Measurements from ENCODE around the gene TRIM29. TPM values are rescaled to one million over a fixed set of nuclear protein-coding genes. Genes with fewer than 3 reads are reported as not detected.
A peak's percentile ranks its signal among the peaks of the same experiment; 100 is the strongest.

The TRIM29 gene
- total RNA-seq, 1 donor from 2014 or later = 0.11 TPM

DNA sequence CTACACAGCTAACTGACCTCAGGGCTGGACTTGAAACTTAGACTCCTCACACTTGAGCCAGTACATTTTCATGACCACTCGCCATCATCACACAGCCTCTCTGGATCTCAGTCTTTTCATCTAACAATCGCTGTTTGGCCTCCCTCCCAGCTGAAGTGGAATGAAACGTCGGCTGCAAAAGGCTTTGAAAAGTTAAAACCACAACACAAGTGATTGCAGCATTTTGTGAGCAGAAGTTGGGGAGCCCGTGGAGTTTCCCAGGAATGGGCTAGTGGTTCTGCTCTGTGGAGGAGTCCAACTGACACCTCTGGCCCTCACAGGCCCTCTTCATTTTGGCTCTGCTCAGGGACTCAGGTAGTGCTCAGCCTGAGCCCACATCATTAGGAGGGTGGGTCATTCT, 35.9 kb upstream of the TRIM29 start:
- H3F3A ChIP-seq (ENCODE audit: low read depth) = no peaks in the 10 kb centered on the region
- H3K27me3 Mint-ChIP-seq (ENCODE audit: insufficient read depth, low read depth) = peaks cover 24% of the 10 kb centered on the region
- no peak for DNase-seq (ENCODE audit: low spot score)
- H3K4me3 ChIP-seq = no peak overlapping the region
- H4K20me1 ChIP-seq (ENCODE audit: low read depth) = no peaks in the 10 kb centered on the region
- H3K4me2 ChIP-seq = no peak overlapping the region
- H3K9me3 ChIP-seq (ENCODE audit: low read depth) = no peaks in the 10 kb centered on the region
- no peak overlapping the region for H2AFZ ChIP-seq (replicated peaks)
- H3K4me3 Mint-ChIP-seq = no peak overlapping the region
- H3K9me3 Mint-ChIP-seq = peaks cover 5% of the 10 kb centered on the region
- H3K27ac ChIP-seq = no peak overlapping the region
- peaks cover 6% of the 10 kb centered on the region for H3K4me1 ChIP-seq
- H3K79me2 ChIP-seq (ENCODE audit: low read depth) = no peaks in the 10 kb centered on the region
- TF ChIP-seq EZH2phosphoT487 (IDR thresholded peaks at IDR 0.05) = no peak
- TF ChIP-seq, protein P1, sequence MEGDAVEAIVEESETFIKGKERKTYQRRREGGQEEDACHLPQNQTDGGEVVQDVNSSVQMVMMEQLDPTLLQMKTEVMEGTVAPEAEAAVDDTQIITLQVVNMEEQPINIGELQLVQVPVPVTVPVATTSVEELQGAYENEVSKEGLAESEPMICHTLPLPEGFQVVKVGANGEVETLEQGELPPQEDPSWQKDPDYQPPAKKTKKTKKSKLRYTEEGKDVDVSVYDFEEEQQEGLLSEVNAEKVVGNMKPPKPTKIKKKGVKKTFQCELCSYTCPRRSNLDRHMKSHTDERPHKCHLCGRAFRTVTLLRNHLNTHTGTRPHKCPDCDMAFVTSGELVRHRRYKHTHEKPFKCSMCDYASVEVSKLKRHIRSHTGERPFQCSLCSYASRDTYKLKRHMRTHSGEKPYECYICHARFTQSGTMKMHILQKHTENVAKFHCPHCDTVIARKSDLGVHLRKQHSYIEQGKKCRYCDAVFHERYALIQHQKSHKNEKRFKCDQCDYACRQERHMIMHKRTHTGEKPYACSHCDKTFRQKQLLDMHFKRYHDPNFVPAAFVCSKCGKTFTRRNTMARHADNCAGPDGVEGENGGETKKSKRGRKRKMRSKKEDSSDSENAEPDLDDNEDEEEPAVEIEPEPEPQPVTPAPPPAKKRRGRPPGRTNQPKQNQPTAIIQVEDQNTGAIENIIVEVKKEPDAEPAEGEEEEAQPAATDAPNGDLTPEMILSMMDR (IDR thresholded peaks at IDR 0.05) = no peak
- no peak for TF ChIP-seq EZH2 (IDR thresholded peaks at IDR 0.05)
- no peaks in the 10 kb centered on the region for H3K36me3 ChIP-seq
- H3K36me3 Mint-ChIP-seq = no peaks in the 10 kb centered on the region
- no peak overlapping the region for H3K9ac ChIP-seq
- peaks cover 100% of the 10 kb centered on the region for H3K27me3 ChIP-seq
- H3K27ac Mint-ChIP-seq = no peak overlapping the region
- peaks cover 36% of the 10 kb centered on the region for H3K4me1 Mint-ChIP-seq

- Mint-ChIP-seq H3K4me3 (no peak overlapping the region), H3K27me3 (ENCODE audit: insufficient read depth, low read depth) (peaks cover 30% of the 10 kb centered on the region), H3K27ac (peak overlapping the region; percentile 76), H3K4me1 (peaks cover 34% of the 10 kb centered on the region), H3K36me3 (no peaks in the 10 kb centered on the region), H3K9me3 (peaks cover 5% of the 10 kb centered on the region)
- Histone ChIP-seq H3K9ac (no peak overlapping the region), H3K4me3 (no peak overlapping the region), H3K4me2 (no peak overlapping the region), H4K20me1 (ENCODE audit: low read depth) (no peaks in the 10 kb centered on the region), H3K9me3 (ENCODE audit: low read depth) (no peaks in the 10 kb centered on the region), H3K27ac (no peak overlapping the region), H3K27me3 (peaks cover 100% of the 10 kb centered on the region), H2AFZ (replicated peaks) (no peak overlapping the region), H3K36me3 (no peaks in the 10 kb centered on the region), H3K79me2 (ENCODE audit: low read depth) (no peaks in the 10 kb centered on the region), H3F3A (ENCODE audit: low read depth) (no peaks in the 10 kb centered on the region), H3K4me1 (peaks cover 9% of the 10 kb centered on the region)
- DNase-seq (ENCODE audit: low spot score) = no peak
- TF ChIP-seq EZH2phosphoT487 (IDR thresholded peaks at IDR 0.05) (no peak), EZH2 (IDR thresholded peaks at IDR 0.05) (no peak)
- TF ChIP-seq, protein P1 (IDR thresholded peaks at IDR 0.05) = no peak
Observed at GRCh38 chr11:120173019-120173705, 35.2 kb upstream of the TRIM29 start.

DNA sequence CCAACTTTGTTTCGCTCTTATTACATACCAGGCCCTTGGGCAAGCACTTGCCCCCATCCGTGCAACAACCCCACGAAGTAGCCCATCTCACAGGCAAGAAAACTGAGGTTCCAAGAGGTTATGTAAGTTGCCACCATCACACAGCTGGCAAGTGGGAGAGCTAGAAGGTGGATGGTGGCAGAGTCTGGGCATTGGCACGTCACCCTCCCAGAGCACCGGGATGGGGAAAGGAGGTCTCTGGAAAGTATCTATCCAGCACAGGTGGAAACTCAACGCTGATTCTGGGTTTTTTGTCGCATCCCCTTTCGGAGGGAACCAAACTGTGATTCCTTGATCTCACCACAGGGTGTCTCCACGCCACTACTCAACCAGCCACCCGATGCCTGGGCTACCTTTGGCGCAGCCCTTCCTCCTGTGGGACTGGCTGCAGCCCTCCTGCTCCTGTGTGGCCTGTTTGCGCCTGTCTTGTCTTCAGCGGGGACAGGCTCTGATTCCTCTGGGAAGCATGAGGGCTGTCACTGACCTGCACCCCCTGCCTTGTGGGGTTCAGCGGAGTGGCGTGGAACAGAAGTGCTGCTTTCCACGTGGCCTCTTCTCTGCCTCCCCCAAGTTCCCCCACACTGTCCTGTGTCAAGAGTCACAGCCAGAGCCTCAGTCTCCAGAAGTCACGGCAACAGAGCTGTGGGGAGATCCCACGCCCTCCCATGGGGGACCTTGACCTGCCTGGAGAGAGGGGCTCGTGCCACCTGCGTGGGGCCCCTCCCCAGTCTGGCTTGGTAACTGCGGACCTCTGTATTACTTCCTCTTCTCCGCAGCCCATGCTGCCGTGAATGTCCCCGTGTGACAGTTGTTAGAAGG, 34.4 kb upstream of the TRIM29 start:
- H3K27ac ChIP-seq = no peak overlapping the region
- H3K9ac ChIP-seq = no peak overlapping the region
- no peaks in the 10 kb centered on the region for H3K9me3 ChIP-seq (ENCODE audit: low read depth)
- peaks cover 5% of the 10 kb centered on the region for H3K9me3 Mint-ChIP-seq
- H3K4me1 ChIP-seq = peaks cover 9% of the 10 kb centered on the region
- no peaks in the 10 kb centered on the region for H3F3A ChIP-seq (ENCODE audit: low read depth)
- H4K20me1 ChIP-seq (ENCODE audit: low read depth) = no peaks in the 10 kb centered on the region
- TF ChIP-seq, protein P1 (IDR thresholded peaks at IDR 0.05) = peak; percentile 74
- no peak for TF ChIP-seq EZH2 (IDR thresholded peaks at IDR 0.05)
- peak overlapping the region; percentile 21 for H3K27ac Mint-ChIP-seq
- peaks cover 29% of the 10 kb centered on the region for H3K4me1 Mint-ChIP-seq
- peaks cover 100% of the 10 kb centered on the region for H3K27me3 ChIP-seq
- peak; percentile 91 for DNase-seq (ENCODE audit: low spot score)
- H3K36me3 ChIP-seq = no peaks in the 10 kb centered on the region
- no peak overlapping the region for H3K4me3 ChIP-seq
- H3K79me2 ChIP-seq (ENCODE audit: low read depth) = no peaks in the 10 kb centered on the region
- H2AFZ ChIP-seq (replicated peaks) = no peak overlapping the region
- peaks cover 34% of the 10 kb centered on the region for H3K27me3 Mint-ChIP-seq (ENCODE audit: insufficient read depth, low read depth)
- no peak overlapping the region for H3K4me2 ChIP-seq
- no peaks in the 10 kb centered on the region for H3K36me3 Mint-ChIP-seq
- H3K4me3 Mint-ChIP-seq = peak overlapping the region; percentile 46

All from neural progenitor cell (in vitro differentiated cells).